Peyer's patch (tissue), 4 donors: ENCODE data around the gene GIGYF2.

Source experiments
- POLR2A ChIP-seq, 2 donors: fragments of 450-650 bp; IDR thresholded peaks; one replicate each; pipeline ENCODE4 v1.5.1; 2017; ENCODE audit warnings: antibody characterized with exemption in 2 of 2, mild to moderate bottlenecking in 2 of 2, moderate library complexity in 2 of 2
- TF ChIP-seq, protein P1 (sequence below), 6 experiments: fragments of 450-650 bp in 4 of 6; fragments of 200-600 bp in 2 of 6; sonication (generic) in 1 of 6; IDR thresholded peaks; one replicate each; pipeline ENCODE4 v1.5.1; 2017 to 2019; ENCODE audit warnings: antibody characterized with exemption in 6 of 6, mild to moderate bottlenecking in 3 of 6, moderate library complexity in 1 of 6

DNA sequence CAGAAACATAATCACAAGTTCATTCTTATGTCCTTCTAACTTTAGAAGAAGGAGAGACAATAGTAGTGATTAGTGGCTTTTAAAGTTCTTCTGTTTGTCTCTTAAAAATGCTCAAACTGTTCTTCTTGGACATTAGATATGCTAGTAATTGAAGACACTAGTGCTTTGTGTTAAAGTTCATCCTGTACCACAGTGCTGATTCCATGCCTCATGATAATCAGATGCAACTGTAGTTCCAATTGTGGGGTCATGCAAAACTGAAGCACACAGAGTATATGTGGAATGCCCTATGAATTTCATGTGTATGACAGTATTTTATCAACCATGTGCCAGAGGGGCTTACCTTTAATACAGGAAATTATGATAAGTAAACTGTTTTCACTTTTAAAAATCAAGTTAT, 90.7 kb downstream of the GIGYF2 start:
- TF ChIP-seq, protein P1, sequence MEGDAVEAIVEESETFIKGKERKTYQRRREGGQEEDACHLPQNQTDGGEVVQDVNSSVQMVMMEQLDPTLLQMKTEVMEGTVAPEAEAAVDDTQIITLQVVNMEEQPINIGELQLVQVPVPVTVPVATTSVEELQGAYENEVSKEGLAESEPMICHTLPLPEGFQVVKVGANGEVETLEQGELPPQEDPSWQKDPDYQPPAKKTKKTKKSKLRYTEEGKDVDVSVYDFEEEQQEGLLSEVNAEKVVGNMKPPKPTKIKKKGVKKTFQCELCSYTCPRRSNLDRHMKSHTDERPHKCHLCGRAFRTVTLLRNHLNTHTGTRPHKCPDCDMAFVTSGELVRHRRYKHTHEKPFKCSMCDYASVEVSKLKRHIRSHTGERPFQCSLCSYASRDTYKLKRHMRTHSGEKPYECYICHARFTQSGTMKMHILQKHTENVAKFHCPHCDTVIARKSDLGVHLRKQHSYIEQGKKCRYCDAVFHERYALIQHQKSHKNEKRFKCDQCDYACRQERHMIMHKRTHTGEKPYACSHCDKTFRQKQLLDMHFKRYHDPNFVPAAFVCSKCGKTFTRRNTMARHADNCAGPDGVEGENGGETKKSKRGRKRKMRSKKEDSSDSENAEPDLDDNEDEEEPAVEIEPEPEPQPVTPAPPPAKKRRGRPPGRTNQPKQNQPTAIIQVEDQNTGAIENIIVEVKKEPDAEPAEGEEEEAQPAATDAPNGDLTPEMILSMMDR (IDR thresholded peaks at IDR 0.05) = no peak
- no peak for TF ChIP-seq POLR2A (IDR thresholded peaks at IDR 0.05)
